HG02642 (cell line): Measurements from ENCODE around the gene ZNF827.

Experiments used
- ATAC-seq: cut with Tn5 transposase; IDR thresholded peaks from one replicate; pipeline ENCODE4 v1.9.1; 2021; ENCODE audit warnings: mild to moderate bottlenecking; ENCODE audit not compliant: unreplicated experiment, poor library complexity

Gene ZNF827

GRCh38 chr4:145731028-145731427, 207.6 kb downstream of the ZNF827 start:
- ATAC-seq = no peak

DNA sequence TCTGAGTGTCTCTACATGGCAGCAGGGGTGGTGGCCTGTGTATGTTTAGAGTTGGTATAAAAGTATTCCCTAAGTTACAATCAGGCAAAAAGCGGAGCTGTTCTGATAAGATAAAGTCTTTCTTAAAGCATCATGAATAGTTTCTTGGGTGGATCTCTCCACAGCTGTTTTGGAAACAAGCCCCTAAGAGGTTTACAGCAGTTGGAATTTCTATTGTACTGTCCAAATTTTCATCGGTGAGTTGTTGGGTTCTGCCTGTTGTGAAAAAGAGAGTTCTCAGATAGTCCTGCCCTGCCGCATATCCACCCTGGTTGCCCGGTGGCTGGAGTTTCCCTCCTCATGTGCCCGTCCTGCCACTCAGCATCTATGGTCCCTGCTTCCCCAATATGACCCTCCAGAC, 208.6 kb downstream of the ZNF827 start:
- no peak for ATAC-seq

DNA sequence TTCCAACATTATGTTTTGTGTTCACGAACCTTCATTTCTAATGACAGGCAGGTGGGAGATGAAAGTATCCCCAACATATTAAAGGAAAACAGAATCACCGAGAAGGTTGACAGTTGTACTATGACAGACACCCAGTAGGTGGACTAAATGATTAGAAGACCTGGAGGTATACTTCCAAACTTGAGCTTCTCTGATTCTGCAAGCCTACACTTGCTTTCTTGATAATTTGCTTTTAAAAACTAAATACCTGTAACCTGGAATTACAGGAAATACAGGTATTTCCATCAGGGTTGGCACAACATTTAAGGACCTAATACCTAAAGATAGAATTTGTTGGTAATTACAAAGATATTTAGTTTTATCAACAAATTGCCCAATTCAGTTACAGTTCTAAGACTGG, 215.3 kb downstream of the ZNF827 start:
- ATAC-seq = no peak

DNA sequence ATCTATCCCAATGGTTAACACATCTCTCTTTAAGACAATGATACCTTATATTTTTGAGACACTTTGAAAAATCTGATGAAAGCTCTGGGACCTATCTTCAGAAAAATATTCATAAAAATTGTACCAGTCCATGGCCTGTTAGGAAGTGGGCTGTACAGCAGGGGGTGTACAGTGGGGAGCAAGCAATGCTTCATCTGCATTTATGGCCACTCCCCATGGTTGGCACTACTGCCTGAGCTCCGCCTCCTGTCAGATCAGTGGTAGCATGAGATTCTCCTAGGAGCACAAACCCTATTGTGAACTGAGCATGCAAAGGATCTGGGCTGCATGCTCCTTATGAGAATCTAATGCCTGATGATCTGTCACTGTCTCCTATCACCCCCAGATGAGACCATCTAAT, 216.1 kb downstream of the ZNF827 start:
- ATAC-seq = no peak

- peak; percentile 39 for ATAC-seq
These were observed 218.0 kb downstream of the ZNF827 start for GRCh38 chr4:145720656-145721055.

- ATAC-seq = peak; percentile 77
These were observed 218.6 kb downstream of the ZNF827 start for GRCh38 chr4:145719752-145720624.

DNA sequence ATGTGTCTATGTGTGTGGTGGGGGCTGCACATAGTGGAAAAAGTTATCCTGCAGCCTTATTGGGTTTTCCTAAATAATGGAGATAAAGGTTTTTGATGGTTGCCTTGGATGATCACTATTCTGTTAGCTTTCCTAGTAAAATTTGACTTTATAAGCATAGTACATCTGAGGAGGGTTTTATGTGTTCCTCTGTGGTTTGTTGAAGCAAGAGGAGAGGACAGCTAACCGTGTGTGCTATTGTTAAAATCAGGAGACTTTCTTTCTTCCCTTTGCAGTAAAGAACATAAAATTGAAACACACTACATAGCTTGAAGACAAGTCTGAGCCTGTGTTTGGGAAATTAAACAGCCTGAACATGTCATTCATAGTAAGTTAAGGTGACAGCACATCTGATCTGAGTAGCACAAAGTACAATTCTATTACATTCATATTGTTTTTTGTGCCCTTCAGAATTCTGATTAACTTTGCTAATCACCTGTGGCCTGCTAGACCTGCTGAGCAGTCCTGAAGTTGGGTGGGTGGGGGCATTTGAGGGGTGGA, 221.9 kb downstream of the ZNF827 start:
- no peak for ATAC-seq

DNA sequence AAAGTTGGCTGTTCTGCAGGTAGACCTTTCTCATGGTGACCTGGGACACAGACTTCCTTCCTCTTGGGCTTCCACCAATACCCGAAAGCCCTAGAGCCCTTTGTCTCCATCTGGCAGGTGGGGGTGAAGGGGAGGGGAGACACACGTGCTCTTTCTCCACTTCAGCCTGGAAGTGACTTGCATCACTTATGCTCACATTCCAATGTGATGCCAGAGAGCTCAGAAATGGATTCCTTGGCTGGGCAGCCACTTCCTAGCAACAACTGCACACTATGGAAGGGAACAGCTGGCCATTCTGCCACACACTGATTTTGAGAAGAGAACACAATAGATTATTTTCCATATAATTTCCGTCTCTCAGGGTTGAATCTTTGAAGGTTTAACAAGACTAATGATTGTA, 222.4 kb downstream of the ZNF827 start:
- ATAC-seq = no peak

GRCh38 chr4:145709843-145710242, 228.8 kb downstream of the ZNF827 start:
- ATAC-seq = no peak

GRCh38 chr4:145709336-145709735, 229.3 kb downstream of the ZNF827 start:
- no peak for ATAC-seq
